Body of pancreas (tissue), 4 donors: ENCODE measurements around the gene CES3.

ENCODE experiments used
- CTCF ChIP-seq, 7 experiments: fragments of 450-650 bp in 4 of 7; fragments of 200-600 bp in 3 of 7; sonication (generic) in 3 of 7; IDR thresholded peaks; one replicate each; pipeline ENCODE4 v1.5.1; 2016 to 2019; ENCODE audit warnings: antibody characterized with exemption in 7 of 7
- POLR2A ChIP-seq, 3 donors: fragments of 450-650 bp; IDR thresholded peaks; one replicate each; pipeline ENCODE4 v1.6.1; 2016; ENCODE audit warnings: antibody characterized with exemption in 3 of 3, mild to moderate bottlenecking in 2 of 3

- TF ChIP-seq CTCF (IDR thresholded peaks at IDR 0.05) (no peak), POLR2A (IDR thresholded peaks at IDR 0.05) (no peak)
Measured at GRCh38 chr16:66946974-66947301, 14.1 kb upstream of the CES3 start.
